ENCODE measurements around the gene CORO2B. TPM values are rescaled to one million over a fixed set of nuclear protein-coding genes. Genes with fewer than 3 reads are reported as not detected.

Gene CORO2B
- total RNA-seq, 4 donors from 2014 or later: 1.3 to 18.2 (median 7.0) TPM

DNA sequence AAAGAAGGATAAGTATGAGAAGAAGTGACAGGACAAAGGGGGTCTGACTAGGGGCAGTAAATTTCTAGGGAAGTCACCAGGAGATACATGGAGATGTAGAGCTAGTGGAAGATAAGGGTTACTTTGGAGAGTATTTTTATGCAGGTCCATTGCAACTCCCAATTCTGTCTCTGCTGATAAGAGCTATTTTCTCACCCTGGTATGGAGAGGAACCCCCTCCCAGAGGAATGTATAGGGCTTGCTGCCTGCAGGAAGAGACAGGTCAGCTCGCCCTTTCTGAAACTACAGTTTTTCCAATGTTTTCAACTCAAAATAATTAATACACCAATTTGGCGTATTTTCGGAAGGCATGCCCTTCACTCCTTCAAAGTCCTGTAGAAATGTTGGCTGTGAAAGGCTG lies 11.4 kb upstream of the CORO2B start:
- TF ChIP-seq POLR2A (IDR thresholded peaks at IDR 0.05): no peak
- TF ChIP-seq, protein P1, sequence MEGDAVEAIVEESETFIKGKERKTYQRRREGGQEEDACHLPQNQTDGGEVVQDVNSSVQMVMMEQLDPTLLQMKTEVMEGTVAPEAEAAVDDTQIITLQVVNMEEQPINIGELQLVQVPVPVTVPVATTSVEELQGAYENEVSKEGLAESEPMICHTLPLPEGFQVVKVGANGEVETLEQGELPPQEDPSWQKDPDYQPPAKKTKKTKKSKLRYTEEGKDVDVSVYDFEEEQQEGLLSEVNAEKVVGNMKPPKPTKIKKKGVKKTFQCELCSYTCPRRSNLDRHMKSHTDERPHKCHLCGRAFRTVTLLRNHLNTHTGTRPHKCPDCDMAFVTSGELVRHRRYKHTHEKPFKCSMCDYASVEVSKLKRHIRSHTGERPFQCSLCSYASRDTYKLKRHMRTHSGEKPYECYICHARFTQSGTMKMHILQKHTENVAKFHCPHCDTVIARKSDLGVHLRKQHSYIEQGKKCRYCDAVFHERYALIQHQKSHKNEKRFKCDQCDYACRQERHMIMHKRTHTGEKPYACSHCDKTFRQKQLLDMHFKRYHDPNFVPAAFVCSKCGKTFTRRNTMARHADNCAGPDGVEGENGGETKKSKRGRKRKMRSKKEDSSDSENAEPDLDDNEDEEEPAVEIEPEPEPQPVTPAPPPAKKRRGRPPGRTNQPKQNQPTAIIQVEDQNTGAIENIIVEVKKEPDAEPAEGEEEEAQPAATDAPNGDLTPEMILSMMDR (IDR thresholded peaks at IDR 0.05): no peak
- no peak overlapping the region for H3K4me3 ChIP-seq
- no peaks in the 10 kb centered on the region for H3K27me3 ChIP-seq
- no peaks in the 10 kb centered on the region for H3K4me1 ChIP-seq
- no peaks in the 10 kb centered on the region for H3K36me3 ChIP-seq
- H3K27ac ChIP-seq: peak overlapping the region in 1 of 2 donors; percentile 12
- intact Hi-C loops (cut with DNase I; ENCODE audit: low total_unique reads): no loop called here
- DNase-seq: peak in 1 of 2 donors; percentile 7
- H3K9me3 ChIP-seq: no peaks in the 10 kb centered on the region

GRCh38 chr15:68570974-68571373 lies 7.8 kb upstream of the CORO2B start:
- no peak for DNase-seq
- Histone ChIP-seq H3K9me3 (no peaks in the 10 kb centered on the region), H3K4me3 (no peak overlapping the region), H3K4me1 (no peaks in the 10 kb centered on the region), H3K36me3 (no peaks in the 10 kb centered on the region), H3K27ac (no peak overlapping the region), H3K27me3 (no peaks in the 10 kb centered on the region)
- intact Hi-C loops (cut with DNase I; ENCODE audit: low total_unique reads): loop anchor here (10.0 kb wide), 1 partner anchor 304 kb away; no protein-coding TSS in a partner anchor
- TF ChIP-seq, protein P1 (IDR thresholded peaks at IDR 0.05): no peak
- no peak for TF ChIP-seq POLR2A (IDR thresholded peaks at IDR 0.05)

GRCh38 chr15:68571582-68571981 lies 7.2 kb upstream of the CORO2B start:
- intact Hi-C loops (cut with DNase I; ENCODE audit: low total_unique reads): loop anchor here (10.0 kb wide), 1 partner anchor 303 kb away; no protein-coding TSS in a partner anchor
- no peak for DNase-seq
- H3K27ac ChIP-seq: no peak overlapping the region
- no peaks in the 10 kb centered on the region for H3K9me3 ChIP-seq
- TF ChIP-seq, protein P1 (IDR thresholded peaks at IDR 0.05): no peak
- TF ChIP-seq POLR2A (IDR thresholded peaks at IDR 0.05): no peak
- H3K27me3 ChIP-seq: no peaks in the 10 kb centered on the region
- no peak overlapping the region for H3K4me3 ChIP-seq
- H3K36me3 ChIP-seq: no peaks in the 10 kb centered on the region
- no peaks in the 10 kb centered on the region for H3K4me1 ChIP-seq

DNA sequence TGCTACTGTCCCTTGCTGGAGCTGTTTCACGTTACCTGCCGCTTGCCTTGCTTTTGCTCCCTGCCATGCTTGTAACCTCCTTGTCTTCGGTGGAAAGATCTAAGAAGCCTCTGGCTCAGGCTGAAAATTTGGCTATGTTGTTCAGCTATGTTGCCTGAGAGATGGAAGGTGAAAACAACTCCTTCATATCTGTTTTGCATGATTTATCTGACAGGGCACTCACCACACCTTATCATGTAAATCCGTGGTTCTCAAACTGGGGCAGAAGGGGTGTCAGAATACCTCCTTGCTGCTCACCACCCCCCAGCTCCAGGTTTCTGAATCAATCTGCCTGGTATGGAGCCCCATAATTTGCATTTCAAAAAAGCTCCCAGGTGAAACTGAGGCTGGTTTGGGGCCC lies 6.5 kb upstream of the CORO2B start:
- TF ChIP-seq POLR2A (IDR thresholded peaks at IDR 0.05): no peak
- TF ChIP-seq, protein P1 (IDR thresholded peaks at IDR 0.05): no peak
- Histone ChIP-seq H3K27ac (no peak overlapping the region), H3K4me1 (no peaks in the 10 kb centered on the region), H3K36me3 (no peaks in the 10 kb centered on the region), H3K27me3 (no peaks in the 10 kb centered on the region), H3K4me3 (no peak overlapping the region), H3K9me3 (no peaks in the 10 kb centered on the region)
- intact Hi-C loops (cut with DNase I; ENCODE audit: low total_unique reads): loop anchor here (10.0 kb wide), 1 partner anchor 302 kb away; no protein-coding TSS in a partner anchor
- DNase-seq: no peak

DNA sequence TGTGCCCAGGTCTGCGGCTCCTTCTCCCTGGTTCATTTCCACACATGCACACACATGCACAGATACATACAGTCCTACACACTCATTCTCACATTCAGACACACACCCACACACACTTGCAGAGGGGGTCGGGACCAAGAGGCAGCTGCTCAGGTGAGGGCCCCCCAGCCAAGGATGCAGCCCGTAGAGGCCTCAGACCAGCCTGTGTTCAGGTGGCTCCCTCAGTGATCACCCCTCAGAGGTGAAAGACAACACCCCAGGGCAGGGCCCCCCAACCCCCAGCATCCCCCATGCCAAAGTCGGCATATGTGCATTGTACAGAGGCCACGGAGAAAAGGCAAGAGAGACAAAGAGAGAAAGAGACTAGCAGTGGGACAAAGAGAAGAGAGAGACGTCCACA lies 5.9 kb upstream of the CORO2B start:
- no peaks in the 10 kb centered on the region for H3K27me3 ChIP-seq
- no peak for DNase-seq
- no peak overlapping the region for H3K27ac ChIP-seq
- no peaks in the 10 kb centered on the region for H3K9me3 ChIP-seq
- intact Hi-C loops (cut with DNase I; ENCODE audit: low total_unique reads): loop anchor here (10.0 kb wide), 1 partner anchor 302 kb away; no protein-coding TSS in a partner anchor
- H3K36me3 ChIP-seq: no peaks in the 10 kb centered on the region
- H3K4me1 ChIP-seq: no peaks in the 10 kb centered on the region
- no peak for TF ChIP-seq POLR2A (IDR thresholded peaks at IDR 0.05)
- TF ChIP-seq, protein P1 (IDR thresholded peaks at IDR 0.05): no peak
- no peak overlapping the region for H3K4me3 ChIP-seq

Measured in uterus (tissue), 4 donors.